Measurements from ENCODE around the gene ALKBH1. TPM values are rescaled to one million over a fixed set of nuclear protein-coding genes. Genes with fewer than 3 reads are reported as not detected.

Gene ALKBH1
- polyA plus RNA-seq, 1 donor (not counting 4 experiments of a cell fraction or from before 2014, with no cell fraction given) = 13.0 TPM

DNA sequence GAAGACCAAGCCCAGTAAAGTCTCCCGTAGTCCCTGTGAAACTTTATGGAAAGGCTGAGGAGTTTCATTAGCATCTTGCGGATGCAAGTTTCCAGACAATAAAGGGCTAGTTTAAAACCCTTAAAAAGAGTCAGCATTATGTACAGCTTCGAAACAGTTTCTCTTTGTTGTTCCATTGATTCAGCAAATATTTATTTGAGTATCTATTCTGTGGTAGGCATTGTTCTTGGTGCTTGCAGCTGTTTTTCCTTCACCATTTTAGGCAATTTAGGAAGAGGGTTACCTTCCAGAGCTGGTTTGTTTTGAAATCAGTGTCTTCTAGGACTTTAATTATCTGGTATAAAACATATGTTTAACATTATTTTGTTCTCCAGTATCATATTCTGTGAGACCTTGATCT, 1.6 kb upstream of the ALKBH1 start:
- dilution Hi-C loops (cut with MboI; ENCODE audit: extremely low pct_ligation_motif_present, low sequenced_read_pairs) = no loop called here
- Histone ChIP-seq H3K36me3 (ENCODE audit: control insufficient read depth in 2 of 2, extremely low read depth in 1 of 2, insufficient read depth in 2 of 2, low read length in 2 of 2) (peaks cover 7 to 13% of the 10 kb centered on the region in 2 experiments), H3K9ac (ENCODE audit: control insufficient read depth, extremely low read depth, insufficient read depth, low read length) (peak overlapping the region; percentile 91), H3K27me3 (ENCODE audit: control insufficient read depth, extremely low read depth, insufficient read depth, low read length) (no peaks in the 10 kb centered on the region), H3K79me2 (ENCODE audit: control insufficient read depth, insufficient read depth, low read length) (peaks cover 91% of the 10 kb centered on the region), H3K4me3 (ENCODE audit: control insufficient read depth in 2 of 3, extremely low read depth in 1 of 3, insufficient read depth in 2 of 3, low read depth in 1 of 3, low read length in 3 of 3) (peak overlapping the region; percentile 79 to 99 (median 85)), H3K4me2 (ENCODE audit: control insufficient read depth, extremely low read depth, insufficient read depth, low read depth, low read length) (peak overlapping the region; percentile 88), H4K20me1 (ENCODE audit: control insufficient read depth, extremely low read depth, insufficient read depth, low read length) (no peaks in the 10 kb centered on the region), H3K27ac (ENCODE audit: control insufficient read depth, insufficient read depth, low read length) (peak overlapping the region; percentile 81), H3K4me1 (ENCODE audit: control insufficient read depth, extremely low read depth, insufficient read depth, low read length) (peaks cover 16% of the 10 kb centered on the region), H2AFZ (ENCODE audit: control insufficient read depth, low read length) (no peak overlapping the region), H3K9me3 (ENCODE audit: control insufficient read depth, low read depth, low read length) (no peaks in the 10 kb centered on the region), H3K9me1 (ENCODE audit: control insufficient read depth, extremely low read depth, insufficient read depth, low read length) (no peaks in the 10 kb centered on the region)
- FAIRE-seq = no peak
- TF ChIP-seq EZH2 (IDR thresholded peaks at IDR 0.05; ENCODE audit: low read length) (no peak), CTCF (optimal IDR thresholded peaks at IDR 0.05 in 1 of 3, IDR thresholded peaks at IDR 0.05 in 1 of 3, conservative IDR thresholded peaks at IDR 0.05 in 1 of 3; ENCODE audit: extremely low read depth in 1 of 3, insufficient read depth in 2 of 3, low read length in 3 of 3) (no peak)
- no peak for DNase-seq (ENCODE audit: low read depth, low spot score)

DNA sequence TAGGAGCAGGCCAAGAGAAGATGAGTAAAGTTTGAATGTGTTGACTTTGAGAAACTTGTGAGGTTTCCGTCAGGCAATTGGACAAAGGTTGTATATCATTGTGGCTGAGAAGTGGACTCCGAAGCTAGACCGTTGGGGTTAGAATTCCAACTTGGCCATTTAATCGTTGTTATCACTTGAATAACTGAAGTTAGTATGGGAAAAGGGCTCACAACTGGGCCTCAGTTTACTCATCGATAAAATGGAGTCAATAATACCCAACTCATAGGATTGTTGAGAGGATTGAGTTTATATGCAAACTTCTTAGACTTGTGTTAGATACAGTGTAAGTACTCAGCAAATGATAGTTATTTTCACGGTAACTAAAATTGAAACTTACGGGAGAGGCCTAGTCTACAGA, 926 bp upstream of the ALKBH1 start:
- DNase-seq (ENCODE audit: low read depth, low spot score) (no peak), FAIRE-seq (no peak)
- no peak overlapping the region for H2AFZ ChIP-seq (ENCODE audit: control insufficient read depth, low read length)
- dilution Hi-C loops (cut with MboI; ENCODE audit: extremely low pct_ligation_motif_present, low sequenced_read_pairs) = no loop called here
- no peaks in the 10 kb centered on the region for H3K27me3 ChIP-seq (ENCODE audit: control insufficient read depth, extremely low read depth, insufficient read depth, low read length)
- TF ChIP-seq CTCF (optimal IDR thresholded peaks at IDR 0.05 in 1 of 3, IDR thresholded peaks at IDR 0.05 in 1 of 3, conservative IDR thresholded peaks at IDR 0.05 in 1 of 3; ENCODE audit: extremely low read depth in 1 of 3, insufficient read depth in 2 of 3, low read length in 3 of 3) (no peak), EZH2 (IDR thresholded peaks at IDR 0.05; ENCODE audit: low read length) (no peak)
- H4K20me1 ChIP-seq (ENCODE audit: control insufficient read depth, extremely low read depth, insufficient read depth, low read length) = no peaks in the 10 kb centered on the region
- no peaks in the 10 kb centered on the region for H3K9me3 ChIP-seq (ENCODE audit: control insufficient read depth, low read depth, low read length)
- H3K36me3 ChIP-seq (ENCODE audit: control insufficient read depth in 2 of 2, extremely low read depth in 1 of 2, insufficient read depth in 2 of 2, low read length in 2 of 2) = peaks cover 6 to 12% of the 10 kb centered on the region in 2 experiments
- peak overlapping the region; percentile 81 for H3K27ac ChIP-seq (ENCODE audit: control insufficient read depth, insufficient read depth, low read length)
- peaks cover 16% of the 10 kb centered on the region for H3K4me1 ChIP-seq (ENCODE audit: control insufficient read depth, extremely low read depth, insufficient read depth, low read length)
- peak overlapping the region; percentile 79 to 99 (median 85) for H3K4me3 ChIP-seq (ENCODE audit: control insufficient read depth in 2 of 3, extremely low read depth in 1 of 3, insufficient read depth in 2 of 3, low read depth in 1 of 3, low read length in 3 of 3)
- H3K4me2 ChIP-seq (ENCODE audit: control insufficient read depth, extremely low read depth, insufficient read depth, low read depth, low read length) = peak overlapping the region; percentile 88
- peak overlapping the region; percentile 91 for H3K9ac ChIP-seq (ENCODE audit: control insufficient read depth, extremely low read depth, insufficient read depth, low read length)
- peaks cover 87% of the 10 kb centered on the region for H3K79me2 ChIP-seq (ENCODE audit: control insufficient read depth, insufficient read depth, low read length)
- no peaks in the 10 kb centered on the region for H3K9me1 ChIP-seq (ENCODE audit: control insufficient read depth, extremely low read depth, insufficient read depth, low read length)
